K562 (cell line): ENCODE measurements around the gene SERPINH1. TPM values are rescaled to one million over a fixed set of nuclear protein-coding genes. Genes with fewer than 3 reads are reported as not detected.
A peak's percentile ranks its signal among the peaks of the same experiment; 100 is the strongest.

ENCODE experiments used
- ATF1 ChIP-seq, 2 experiments: fragments of 450-650 bp in 1 of 2; IDR thresholded peaks; 2 replicates each; pipeline ENCODE4 v1.6.1; 2016; ENCODE audit warnings: missing compliant biosample characterization in 1 of 2, missing genetic modification characterization in 1 of 2
- ATF3 ChIP-seq, 2 experiments: fragments of 450-650 bp in 1 of 2; sonication (generic) in 1 of 2; formaldehyde crosslinking in 1 of 2; IDR thresholded peaks in 1 of 2; conservative IDR thresholded peaks in 1 of 2; 2 replicates each; pipeline versions ENCODE4 v1.6.1 to v1.8.1; 2016 to 2023; ENCODE audit warnings: mild to moderate bottlenecking in 2 of 2, moderate library complexity in 2 of 2, inconsistent platforms in 1 of 2, missing genetic modification reagents in 1 of 2
- CREM ChIP-seq: IDR thresholded peaks from 2 replicates; pipeline ENCODE4 v1.6.1; 2014; ENCODE audit warnings: antibody characterized with exemption, low read depth
- CXXC5 ChIP-seq: fragments of 250-450 bp; sonication (Bioruptor Pico); IDR thresholded peaks from 2 replicates; pipeline ENCODE4 v1.8.0; 2022; ENCODE audit warnings: inconsistent platforms, mild to moderate bottlenecking, moderate library complexity
- L3MBTL2 ChIP-seq: fragments of 450-650 bp; IDR thresholded peaks from 2 replicates; pipeline ENCODE4 v1.6.1; 2016; ENCODE audit warnings: mild to moderate bottlenecking, moderate library complexity
- MYNN ChIP-seq, 2 experiments: sonication (generic); formaldehyde crosslinking in 1 of 2; IDR thresholded peaks; 2 replicates each; pipeline versions ENCODE4 v1.5.0 to v1.6.1; 2016 to 2020; ENCODE audit warnings: antibody characterized with exemption in 1 of 2, missing genetic modification reagents in 1 of 2
- PHTF2 ChIP-seq: fragments of 250-450 bp; sonication (Bioruptor Pico); IDR thresholded peaks from 2 replicates; pipeline ENCODE4 v1.5.0; 2021; ENCODE audit warnings: mild to moderate bottlenecking
- RB1 ChIP-seq: fragments of 450-650 bp; IDR thresholded peaks from 2 replicates; pipeline ENCODE4 v1.6.1; 2017; ENCODE audit warnings: low read depth, mild to moderate bottlenecking
- SP1 ChIP-seq: sonication (generic); formaldehyde crosslinking; IDR thresholded peaks from 2 replicates; pipeline ENCODE4 v1.8.1; 2022; ENCODE audit warnings: mild to moderate bottlenecking, missing genetic modification reagents
- TCF7L2 ChIP-seq: fragments of 150-350 bp; IDR thresholded peaks from 2 replicates; pipeline ENCODE4 v1.6.1; 2016; ENCODE audit warnings: low read depth, mild to moderate bottlenecking, low read length, moderate library complexity
- TEAD1 ChIP-seq, 2 experiments: fragments of 450-650 bp in 1 of 2; sonication (generic) in 1 of 2; formaldehyde crosslinking; IDR thresholded peaks; 2 replicates each; pipeline versions ENCODE4 v1.4.0 to v1.8.0; 2020 to 2022; ENCODE audit warnings: mild to moderate bottlenecking in 2 of 2, missing genetic modification reagents in 1 of 2
- ZNF583 ChIP-seq: fragments of 250-450 bp; sonication (Bioruptor Pico); IDR thresholded peaks from 2 replicates; pipeline ENCODE4 v1.4.0; 2020
- polyA plus RNA-seq, 8 experiments: library from polyadenylated mRNA; depleted of rRNA in 4 of 8; stranded (reverse) in 5 of 8; unstranded in 3 of 8; fragments of >200 nt; fragmentation: Nextera tagmentation in 2 of 8; fragmentation: Illumina TruSeq in 1 of 8; extraction: Ambion mirVana in 2 of 8; extraction: Trizol in 1 of 8; gene quantifications; 2 replicates each; pipeline versions ENCODE4 v1.2.1 to v1.2.3, GENCODE V29; 2011 to 2014; ENCODE audit warnings: inconsistent platforms in 1 of 8, missing spikeins in 1 of 8
- total RNA-seq, 7 experiments: library from RNA; depleted of rRNA in 6 of 7; stranded (reverse); fragments of >200 nt in 6 of 7; fragmentation: Illumina TruSeq in 2 of 7; extraction: Trizol in 2 of 7; gene quantifications; 2 replicates each; pipeline versions ENCODE4 v1.2.1 to v1.2.3, GENCODE V29; 2011 to 2021; ENCODE audit warnings: low replicate concordance in 1 of 7
- TF ChIP-seq, protein P1 (sequence below): fragments of 200-800 bp; sonication (Bioruptor generic); IDR thresholded peaks from 2 replicates; pipeline ENCODE4 v1.6.1; 2017; ENCODE audit warnings: missing genetic modification characterization, missing compliant biosample characterization
- TF ChIP-seq, protein P2 (sequence below): fragments of 450-650 bp; IDR thresholded peaks from 2 replicates; pipeline ENCODE4 v1.6.1; 2018; ENCODE audit not compliant: partially characterized antibody
- TF ChIP-seq, protein P3 (sequence below): fragments of 450-650 bp; IDR thresholded peaks from 2 replicates; pipeline ENCODE4 v1.6.1; 2016; ENCODE audit warnings: borderline replicate concordance
- TF ChIP-seq, protein P4 (sequence below): sonication (generic); formaldehyde crosslinking; IDR thresholded peaks from 2 replicates; pipeline ENCODE4 v1.8.0; 2022; ENCODE audit warnings: missing genetic modification reagents, mild to moderate bottlenecking, moderate library complexity, borderline replicate concordance

The SERPINH1 gene
- total and polyA plus RNA-seq, 9 of the 15 experiments (the other 6 are each of a cell fraction or from before 2014, with no cell fraction given), result 2.8 to 106 (median 67.9) TPM

- TF ChIP-seq, protein P1, sequence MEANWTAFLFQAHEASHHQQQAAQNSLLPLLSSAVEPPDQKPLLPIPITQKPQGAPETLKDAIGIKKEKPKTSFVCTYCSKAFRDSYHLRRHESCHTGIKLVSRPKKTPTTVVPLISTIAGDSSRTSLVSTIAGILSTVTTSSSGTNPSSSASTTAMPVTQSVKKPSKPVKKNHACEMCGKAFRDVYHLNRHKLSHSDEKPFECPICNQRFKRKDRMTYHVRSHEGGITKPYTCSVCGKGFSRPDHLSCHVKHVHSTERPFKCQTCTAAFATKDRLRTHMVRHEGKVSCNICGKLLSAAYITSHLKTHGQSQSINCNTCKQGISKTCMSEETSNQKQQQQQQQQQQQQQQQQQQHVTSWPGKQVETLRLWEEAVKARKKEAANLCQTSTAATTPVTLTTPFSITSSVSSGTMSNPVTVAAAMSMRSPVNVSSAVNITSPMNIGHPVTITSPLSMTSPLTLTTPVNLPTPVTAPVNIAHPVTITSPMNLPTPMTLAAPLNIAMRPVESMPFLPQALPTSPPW (CRISPR knock-in tag), result peak; percentile 49
- TF ChIP-seq RB1 (0 out of 2 replicates have a peak, but pooled peaks have one; percentile 42), TCF7L2 (0 out of 2 replicates have a peak, but pooled peaks have one; percentile 31), CXXC5 (CRISPR knock-in tag) (peak; percentile 55), PHTF2 (CRISPR knock-in tag) (0 out of 2 replicates have a peak, but pooled peaks have one; percentile 21), TEAD1 (CRISPR knock-in tag; IDR thresholded peaks at IDR 0.05) (peak; percentile 39 to 61; a peak in 1 of 4 replicates), MYNN (IDR thresholded peaks at IDR 0.05) (peak; percentile 70), MYNN (CRISPR knock-in tag; IDR thresholded peaks at IDR 0.05) (no peak), ATF3 (IDR thresholded peaks at IDR 0.05) (peak; percentile 49), ATF3 (CRISPR knock-in tag; conservative IDR thresholded peaks at IDR 0.05) (no peak; the same call in 1 of the 2 replicates), ZNF583 (CRISPR knock-in tag) (no peak), L3MBTL2 (peak; percentile 74), ATF1 (CRISPR knock-in tag; IDR thresholded peaks at IDR 0.05) (peak; percentile 62), ATF1 (tag; IDR thresholded peaks at IDR 0.05) (peak; percentile 82), SP1 (peak; percentile 36; the same call in 1 of the 2 replicates), CREM (peak; percentile 94)
- TF ChIP-seq, protein P2, sequence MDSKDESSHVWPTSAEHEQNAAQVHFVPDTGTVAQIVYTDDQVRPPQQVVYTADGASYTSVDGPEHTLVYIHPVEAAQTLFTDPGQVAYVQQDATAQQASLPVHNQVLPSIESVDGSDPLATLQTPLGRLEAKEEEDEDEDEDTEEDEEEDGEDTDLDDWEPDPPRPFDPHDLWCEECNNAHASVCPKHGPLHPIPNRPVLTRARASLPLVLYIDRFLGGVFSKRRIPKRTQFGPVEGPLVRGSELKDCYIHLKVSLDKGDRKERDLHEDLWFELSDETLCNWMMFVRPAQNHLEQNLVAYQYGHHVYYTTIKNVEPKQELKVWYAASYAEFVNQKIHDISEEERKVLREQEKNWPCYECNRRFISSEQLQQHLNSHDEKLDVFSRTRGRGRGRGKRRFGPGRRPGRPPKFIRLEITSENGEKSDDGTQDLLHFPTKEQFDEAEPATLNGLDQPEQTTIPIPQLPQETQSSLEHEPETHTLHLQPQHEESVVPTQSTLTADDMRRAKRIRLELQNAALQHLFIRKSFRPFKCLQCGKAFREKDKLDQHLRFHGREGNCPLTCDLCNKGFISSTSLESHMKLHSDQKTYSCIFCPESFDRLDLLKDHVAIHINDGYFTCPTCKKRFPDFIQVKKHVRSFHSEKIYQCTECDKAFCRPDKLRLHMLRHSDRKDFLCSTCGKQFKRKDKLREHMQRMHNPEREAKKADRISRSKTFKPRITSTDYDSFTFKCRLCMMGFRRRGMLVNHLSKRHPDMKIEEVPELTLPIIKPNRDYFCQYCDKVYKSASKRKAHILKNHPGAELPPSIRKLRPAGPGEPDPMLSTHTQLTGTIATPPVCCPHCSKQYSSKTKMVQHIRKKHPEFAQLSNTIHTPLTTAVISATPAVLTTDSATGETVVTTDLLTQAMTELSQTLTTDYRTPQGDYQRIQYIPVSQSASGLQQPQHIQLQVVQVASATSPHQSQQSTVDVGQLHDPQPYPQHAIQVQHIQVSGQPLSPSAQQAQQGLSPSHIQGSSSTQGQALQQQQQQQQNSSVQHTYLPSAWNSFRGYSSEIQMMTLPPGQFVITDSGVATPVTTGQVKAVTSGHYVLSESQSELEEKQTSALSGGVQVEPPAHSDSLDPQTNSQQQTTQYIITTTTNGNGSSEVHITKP, result peak; percentile 85
- TF ChIP-seq, protein P3, sequence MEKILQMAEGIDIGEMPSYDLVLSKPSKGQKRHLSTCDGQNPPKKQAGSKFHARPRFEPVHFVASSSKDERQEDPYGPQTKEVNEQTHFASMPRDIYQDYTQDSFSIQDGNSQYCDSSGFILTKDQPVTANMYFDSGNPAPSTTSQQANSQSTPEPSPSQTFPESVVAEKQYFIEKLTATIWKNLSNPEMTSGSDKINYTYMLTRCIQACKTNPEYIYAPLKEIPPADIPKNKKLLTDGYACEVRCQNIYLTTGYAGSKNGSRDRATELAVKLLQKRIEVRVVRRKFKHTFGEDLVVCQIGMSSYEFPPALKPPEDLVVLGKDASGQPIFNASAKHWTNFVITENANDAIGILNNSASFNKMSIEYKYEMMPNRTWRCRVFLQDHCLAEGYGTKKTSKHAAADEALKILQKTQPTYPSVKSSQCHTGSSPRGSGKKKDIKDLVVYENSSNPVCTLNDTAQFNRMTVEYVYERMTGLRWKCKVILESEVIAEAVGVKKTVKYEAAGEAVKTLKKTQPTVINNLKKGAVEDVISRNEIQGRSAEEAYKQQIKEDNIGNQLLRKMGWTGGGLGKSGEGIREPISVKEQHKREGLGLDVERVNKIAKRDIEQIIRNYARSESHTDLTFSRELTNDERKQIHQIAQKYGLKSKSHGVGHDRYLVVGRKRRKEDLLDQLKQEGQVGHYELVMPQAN, result no peak; the same call in 1 of the 2 replicates
- TF ChIP-seq, protein P4, sequence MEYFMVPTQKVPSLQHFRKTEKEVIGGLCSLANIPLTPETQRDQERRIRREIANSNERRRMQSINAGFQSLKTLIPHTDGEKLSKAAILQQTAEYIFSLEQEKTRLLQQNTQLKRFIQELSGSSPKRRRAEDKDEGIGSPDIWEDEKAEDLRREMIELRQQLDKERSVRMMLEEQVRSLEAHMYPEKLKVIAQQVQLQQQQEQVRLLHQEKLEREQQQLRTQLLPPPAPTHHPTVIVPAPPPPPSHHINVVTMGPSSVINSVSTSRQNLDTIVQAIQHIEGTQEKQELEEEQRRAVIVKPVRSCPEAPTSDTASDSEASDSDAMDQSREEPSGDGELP (CRISPR knock-in tag), result peak; percentile 60; the same call in 1 of the 2 replicates
These were observed 2.0 kb downstream of the SERPINH1 start (continued) for GRCh38 chr11:75563978-75564552.
